T-helper 22 cell (primary cell): ENCODE measurements around the gene PIK3IP1.
"Not testable (repeated sequence)": the region's sequence is repeated elsewhere in the genome, so short reads cannot be mapped to it uniquely, and the experiment has no call there.

Source experiments
- DNase-seq: peaks from one replicate; pipeline ENCODE4 v3.0.0-alpha.2; 2020; ENCODE audit warnings: low read depth

PIK3IP1 gene

DNA sequence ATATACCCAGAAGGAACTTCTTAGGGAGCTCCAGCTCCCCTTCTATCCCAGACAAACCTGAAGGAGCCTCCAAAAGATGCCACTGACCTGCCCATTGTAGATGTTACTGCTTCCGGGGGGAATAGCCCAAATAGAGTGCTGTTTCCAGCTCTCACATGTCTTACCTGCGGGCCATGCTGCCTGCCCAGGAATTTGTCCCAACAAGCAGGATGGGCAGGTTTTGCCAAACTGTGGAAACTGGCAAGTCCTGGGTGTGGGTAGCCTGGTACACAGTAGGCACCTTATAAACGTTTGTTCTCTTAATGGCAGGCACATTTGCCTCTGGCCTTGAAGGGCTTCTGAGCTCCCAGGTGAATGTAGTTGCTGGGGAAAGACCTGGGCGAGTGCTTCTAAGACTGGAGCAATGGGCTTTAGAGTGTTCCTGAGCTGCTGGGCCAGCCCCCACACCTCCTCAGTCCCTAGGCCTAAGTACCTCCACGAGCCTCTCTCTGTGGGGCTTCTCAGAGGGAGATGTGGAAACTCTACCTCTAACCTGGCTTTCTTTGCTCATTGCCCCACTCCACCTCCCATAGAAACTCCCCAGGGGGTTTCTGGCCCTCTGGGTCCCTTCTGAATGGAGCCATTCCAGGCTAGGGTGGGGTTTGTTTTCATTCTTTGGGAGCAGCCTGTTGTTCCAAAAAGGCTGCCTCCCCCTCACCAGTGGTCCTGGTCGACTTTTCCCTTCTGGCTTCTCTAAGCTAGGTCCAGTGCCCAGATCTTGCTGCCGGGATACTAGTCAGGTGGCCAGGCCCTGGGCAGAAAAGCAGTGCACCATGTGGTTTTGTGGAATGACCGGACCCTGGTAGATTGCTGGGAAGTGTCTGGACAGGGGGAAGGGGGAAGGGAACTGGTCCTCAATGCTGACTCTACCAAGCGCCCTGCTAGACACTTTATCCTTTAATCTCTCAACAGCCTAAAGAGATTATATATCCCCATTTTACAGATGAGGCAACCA, 43.0 kb downstream of the PIK3IP1 start:
- DNase-seq = no peak

DNA sequence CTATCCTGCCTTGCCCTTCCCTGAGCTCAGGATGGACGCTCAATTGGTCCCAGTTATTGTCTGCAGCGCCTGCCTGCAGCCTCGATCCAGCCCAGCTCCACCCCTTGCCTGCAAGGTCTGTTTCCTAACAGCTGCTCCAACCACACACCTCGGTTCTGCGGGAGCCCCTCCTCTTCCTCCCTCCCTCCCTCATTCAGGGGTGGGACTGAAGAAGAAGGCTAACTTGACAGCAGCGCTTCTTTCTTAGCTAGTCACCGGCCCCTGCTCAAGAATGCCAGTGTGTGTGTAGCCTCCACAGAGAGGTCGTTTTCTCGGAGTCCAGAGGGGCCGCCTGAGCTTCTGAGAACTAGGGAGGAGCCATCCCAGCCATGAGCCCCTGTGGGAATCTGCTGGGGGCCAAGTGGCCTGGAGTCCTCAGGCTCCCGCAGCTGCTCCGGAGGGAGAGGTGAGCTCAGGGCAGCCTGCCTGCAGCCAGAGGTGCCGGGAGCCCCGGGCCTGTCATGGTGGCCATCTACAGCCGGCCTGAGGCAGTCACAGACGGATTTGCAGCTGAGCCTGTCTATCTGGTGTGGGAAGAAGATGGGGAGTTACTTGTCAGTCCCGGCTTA, 44.0 kb downstream of the PIK3IP1 start:
- DNase-seq = peak; percentile 54

DNA sequence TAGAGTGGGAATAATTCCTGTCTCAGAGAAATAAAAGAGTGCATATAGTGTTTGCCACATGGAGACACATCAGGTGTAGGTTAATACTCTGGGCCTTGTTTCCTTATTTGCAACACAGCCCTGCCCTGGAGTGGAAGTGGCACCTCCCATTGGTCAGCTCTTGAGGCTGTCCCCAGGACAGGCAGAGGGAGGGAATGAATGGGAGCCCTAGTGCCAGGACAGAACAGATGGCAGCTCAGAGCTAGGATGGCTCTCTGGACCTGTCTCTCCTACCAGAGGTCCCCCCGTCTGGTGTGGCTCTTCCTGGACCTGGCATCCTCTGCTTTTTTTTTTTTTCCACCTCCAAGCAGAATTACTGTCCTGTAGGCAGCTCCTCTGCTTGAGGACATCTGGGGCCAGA, 44.6 kb downstream of the PIK3IP1 start:
- no peak for DNase-seq

DNA sequence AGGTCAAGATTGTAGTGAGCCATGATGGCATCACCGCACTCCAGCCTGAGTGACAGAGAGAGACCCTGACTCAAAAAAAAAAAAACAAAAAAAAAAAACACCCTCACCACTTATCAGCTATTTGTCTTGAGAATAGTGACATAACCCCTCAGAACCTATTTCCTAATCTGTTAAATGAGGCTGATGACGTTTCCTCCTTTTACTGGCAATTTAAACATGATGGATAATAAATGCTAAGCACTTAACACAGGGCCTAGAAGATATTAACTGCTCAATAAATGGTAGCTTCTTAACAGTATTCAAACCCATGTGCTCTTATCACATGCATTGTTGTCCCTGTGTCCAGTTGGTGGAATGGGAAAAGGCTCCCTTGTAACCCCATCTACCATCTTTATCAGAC, 45.6 kb downstream of the PIK3IP1 start:
- DNase-seq = no peak

DNA sequence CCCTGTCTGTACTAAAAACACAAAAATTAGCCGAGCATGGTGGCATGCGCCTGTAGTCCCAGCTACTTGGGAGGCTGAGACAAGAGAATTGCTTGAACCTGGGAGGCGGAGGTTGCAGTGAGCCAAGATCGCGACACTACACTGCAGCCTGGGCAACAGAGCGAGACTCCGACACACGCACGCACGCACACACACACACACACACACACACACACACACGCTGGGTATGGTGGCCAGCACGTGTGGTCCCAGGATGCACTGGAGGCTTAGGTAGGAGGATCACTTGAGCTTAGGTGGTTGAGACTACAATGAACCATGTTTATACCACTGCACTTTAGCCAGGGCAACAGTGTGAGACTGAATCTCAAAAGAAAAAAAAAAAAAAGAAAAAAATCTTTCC, 46.3 kb downstream of the PIK3IP1 start:
- not testable (repeated sequence) for DNase-seq

DNA sequence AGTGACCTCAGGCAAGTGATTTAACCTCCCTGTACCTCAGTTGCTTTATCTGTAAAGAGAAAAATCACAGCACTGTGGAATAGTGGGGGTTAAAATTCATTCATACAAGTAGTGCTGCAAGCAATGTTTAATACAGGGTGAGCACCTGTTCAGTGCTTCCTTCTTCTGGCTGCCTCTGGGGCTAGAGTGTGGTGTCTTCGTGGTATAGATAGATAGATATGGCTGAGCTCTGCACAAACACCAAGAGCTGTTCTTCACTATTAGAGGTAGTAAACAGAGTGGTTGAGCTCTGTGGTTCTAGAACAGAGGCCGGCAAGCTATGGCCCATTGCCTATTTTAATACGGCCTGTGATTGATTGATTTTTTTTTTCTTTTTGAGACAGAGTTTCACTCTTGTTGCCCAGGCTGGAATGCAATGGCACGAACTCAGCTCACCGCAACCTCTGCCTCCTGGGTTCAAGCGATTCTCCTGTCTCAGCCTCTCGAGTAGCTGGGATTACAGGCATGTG, 47.3 kb downstream of the PIK3IP1 start:
- DNase-seq = no peak

DNA sequence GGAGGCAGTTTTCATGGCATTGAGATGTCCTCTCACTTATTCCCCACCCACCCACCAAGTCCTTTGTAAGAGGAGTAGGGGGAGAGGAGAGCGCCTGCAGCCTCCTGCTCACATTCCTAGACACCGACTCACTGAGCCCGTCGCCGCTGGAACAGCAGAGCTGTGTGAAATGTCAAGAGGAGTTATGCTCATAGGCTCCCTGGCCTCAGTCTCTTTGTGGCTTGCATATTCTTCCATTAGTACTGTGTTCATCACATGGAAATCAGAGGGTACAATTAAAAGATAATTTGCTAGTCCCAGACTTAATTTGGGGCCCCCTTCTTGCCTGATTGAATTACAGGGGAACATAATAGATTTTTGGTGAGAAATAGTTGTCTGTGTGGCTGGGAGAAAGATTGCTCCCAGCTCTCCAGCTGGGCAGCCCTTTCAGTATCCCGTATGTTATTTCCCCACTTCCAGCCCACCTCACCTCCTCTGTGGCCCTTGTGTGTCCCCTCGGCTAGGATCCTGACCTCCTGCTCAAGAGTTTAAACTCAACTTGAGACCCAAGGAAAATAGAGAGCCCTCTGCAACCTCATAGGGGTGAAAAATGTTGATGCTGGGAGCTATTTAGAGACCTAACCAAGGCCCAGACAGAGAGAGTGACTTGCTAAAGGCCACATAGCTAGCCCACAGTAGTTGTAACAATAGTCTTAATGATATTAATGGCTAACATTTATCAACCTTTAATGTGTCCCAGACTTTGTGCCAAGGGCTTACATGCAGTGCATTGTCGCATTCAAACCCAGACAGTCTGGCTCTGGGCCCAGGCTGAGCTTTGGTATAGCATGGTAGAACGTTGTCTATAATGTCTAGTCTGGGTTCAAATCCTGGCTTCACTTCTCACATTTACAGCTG, 48.0 kb downstream of the PIK3IP1 start:
- DNase-seq = no peak

DNA sequence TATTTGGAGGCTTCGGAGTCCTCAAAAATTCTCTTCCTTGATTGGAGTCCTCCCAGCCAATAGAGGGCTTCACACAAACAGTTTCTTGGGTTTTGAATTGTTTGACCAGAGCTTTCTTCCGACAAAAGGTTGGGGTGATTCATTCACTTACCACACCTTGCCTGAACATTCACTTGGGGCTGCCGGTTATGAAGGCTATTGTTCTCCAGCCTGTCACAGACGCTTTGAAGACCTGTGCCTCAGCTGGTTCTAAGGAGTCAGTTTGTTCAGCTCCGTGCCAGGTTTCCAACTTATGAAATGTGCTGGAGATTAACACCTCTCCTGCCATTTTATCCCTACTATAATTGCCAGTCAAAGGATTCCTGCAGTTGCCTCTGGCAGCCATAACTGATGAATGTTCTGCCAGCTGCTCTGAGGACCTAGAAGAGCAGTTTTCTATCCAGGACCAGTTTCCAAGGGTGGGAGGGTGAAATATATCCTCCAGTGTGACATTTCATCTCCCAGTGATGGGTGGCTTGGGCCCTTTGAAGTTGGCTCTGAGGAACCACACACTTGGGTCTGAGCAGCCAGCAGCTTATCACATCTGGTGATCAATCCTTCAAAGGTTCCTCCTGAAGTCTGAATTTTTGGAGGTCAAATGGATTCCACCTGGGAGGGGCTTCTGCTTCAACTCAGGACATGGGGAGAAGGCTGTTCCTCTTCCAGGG, 48.8 kb downstream of the PIK3IP1 start:
- DNase-seq = no peak

DNA sequence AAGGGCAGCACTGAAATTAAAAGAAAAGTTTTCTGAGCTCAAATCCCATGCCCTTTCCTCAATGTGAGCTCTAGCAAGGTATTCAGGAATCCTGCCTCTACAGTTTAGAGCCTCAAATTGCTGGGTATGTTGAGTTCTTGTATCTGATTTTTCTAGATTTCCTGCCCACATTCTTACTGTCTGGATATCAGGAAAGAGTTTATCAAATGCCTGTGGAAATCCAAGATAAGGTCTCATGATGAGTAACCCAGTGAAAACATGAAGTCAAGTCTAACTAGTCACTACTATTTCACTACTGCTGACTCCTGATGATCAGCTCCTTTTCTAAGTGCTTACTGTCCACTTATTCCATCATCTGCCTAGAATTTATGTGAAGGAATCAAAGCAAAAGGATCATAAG, 50.4 kb downstream of the PIK3IP1 start:
- no peak for DNase-seq

DNA sequence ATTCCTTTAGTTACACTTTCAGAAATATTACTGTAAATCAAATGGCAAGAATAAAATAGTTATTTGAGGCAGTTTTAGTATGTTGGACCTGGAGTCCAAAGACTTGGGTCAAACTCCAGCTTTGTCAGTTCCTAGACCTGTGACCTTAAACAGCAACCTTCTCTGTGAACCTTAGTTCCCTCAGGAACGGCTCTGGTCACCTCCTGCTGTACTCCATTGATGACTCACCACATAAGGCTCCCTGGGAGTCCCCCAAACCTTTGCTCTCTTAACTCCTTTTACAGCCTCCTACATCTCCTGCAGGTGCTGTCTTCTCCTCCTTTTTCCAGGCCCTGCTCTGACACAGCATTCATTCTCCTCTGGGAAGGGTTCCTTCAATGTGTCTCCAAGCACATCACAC, 51.1 kb downstream of the PIK3IP1 start:
- DNase-seq = no peak

DNA sequence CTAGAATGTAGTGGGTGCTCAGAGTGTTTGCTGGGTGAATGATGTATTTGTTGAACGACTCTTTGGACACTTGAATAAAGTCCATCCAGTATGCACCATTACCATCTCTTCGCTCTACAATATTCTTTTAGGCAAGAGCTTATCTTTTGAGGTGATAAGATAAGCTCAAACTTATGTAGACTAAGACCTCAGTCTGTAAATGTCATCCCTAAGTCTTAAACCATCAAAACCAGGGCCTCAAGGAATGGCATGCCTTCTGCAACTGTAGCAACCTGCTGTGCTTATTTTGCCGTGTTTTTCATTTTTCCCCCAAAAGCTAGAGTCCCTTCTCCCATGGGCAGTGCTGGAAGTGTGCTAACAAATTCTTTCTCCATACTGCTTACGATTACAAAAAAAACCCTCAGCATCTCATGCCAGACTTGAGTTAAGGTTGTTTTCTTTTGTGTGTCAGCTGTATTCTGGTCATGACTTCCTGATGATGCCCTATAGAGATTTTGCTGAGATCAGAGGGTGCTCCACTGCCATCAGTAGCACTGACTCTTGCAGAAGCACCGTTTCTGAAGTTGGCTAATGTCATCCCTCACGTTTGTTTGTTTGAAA, 52.4 kb downstream of the PIK3IP1 start:
- no peak for DNase-seq

DNA sequence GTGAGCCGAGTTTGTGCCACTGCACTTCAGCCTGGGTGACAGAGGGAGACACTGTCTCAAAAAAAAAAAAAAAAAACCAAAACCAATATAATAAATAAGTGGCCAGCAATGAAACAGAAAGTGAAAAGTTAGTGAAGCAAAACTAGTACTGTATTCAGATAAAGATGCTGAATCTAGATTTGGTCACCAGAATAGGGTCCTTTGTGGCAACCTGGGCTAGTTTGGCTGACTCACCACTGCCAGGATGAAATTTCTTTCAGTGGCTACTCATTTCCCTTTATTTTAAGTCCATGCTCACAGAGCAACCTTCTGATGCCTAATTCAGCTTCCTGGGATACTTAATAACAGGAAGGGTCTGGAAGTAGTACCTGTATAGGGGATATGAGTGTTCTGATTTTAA, 54.2 kb downstream of the PIK3IP1 start:
- DNase-seq = no peak

DNA sequence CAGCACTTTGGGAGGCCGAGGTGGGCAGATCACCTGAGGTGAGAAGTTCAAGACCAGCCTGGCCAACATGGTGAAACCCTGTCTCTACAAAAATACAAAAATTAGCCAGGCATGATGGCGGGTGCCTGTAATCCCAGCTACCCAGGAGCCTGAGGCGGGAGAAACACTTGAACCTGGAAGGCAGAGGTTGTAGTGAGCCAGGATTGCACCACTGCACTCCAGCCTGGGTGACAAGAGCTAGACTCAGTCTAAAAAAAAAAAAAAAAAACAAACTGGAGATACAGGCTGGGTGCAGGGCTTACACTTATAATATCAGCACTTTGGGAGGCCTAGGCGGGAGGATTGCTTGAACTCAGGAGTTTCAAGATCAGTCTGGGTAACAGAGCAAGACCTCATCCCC, 56.2 kb downstream of the PIK3IP1 start:
- DNase-seq = not testable (repeated sequence)

DNA sequence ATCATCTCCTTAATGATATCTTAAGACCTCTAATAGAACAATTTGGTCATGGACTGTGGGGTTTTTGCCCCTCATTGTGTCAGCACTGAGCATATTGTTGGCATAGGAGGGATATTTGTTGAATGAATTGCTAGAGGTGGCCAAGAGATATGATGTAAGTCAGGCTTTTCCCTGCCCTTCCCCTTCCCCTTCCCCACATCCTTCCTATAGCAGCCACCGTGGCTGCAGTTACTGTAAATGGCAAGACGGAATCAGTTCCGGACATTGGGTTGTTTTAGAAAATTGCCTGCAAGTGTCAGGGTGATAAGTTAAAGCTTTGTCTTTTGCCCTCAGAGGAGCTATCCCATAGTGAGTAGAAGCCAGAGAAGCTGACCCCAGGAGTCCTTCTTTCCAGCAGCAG, 57.2 kb downstream of the PIK3IP1 start:
- no peak for DNase-seq

DNA sequence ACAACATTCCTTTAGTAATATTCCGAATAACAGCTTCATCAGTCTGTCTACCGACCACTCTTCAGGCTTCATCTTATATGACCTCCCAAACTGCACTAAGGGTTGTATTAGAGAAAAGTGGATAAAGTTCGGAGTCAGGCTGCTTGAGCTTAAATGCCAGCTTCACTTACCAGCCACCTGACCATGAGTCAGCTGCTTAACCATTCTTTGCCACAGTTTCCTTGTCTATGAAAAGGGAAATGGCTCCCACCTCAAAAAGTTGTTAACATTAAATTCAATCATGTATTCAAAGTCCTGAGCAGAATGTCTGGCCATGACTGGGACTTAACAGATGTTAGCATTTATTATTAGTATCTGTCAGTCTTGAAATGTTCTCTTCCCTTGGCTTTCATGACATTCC, 59.3 kb downstream of the PIK3IP1 start:
- DNase-seq = no peak
